HepG2 (cell line): Measurements from ENCODE around the gene ZBTB7B. TPM values are rescaled to one million over a fixed set of nuclear protein-coding genes. Genes with fewer than 3 reads are reported as not detected.

Experiments
- CTCF ChIP-seq: sonication (generic); formaldehyde crosslinking; IDR thresholded peaks from 2 replicates; pipeline ENCODE4 v1.5.0; 2020; ENCODE audit warnings: mild to moderate bottlenecking, missing genetic modification reagents, moderate library complexity
- DBP ChIP-seq: sonication (generic); formaldehyde crosslinking; IDR thresholded peaks from 2 replicates; pipeline ENCODE4 v1.4.0; 2020; ENCODE audit warnings: missing genetic modification reagents; ENCODE audit errors: not compliant biosample characterization
- ELF3 ChIP-seq: IDR thresholded peaks from 2 replicates; pipeline ENCODE4 v1.6.1; 2016; ENCODE audit warnings: missing genetic modification reagents, missing compliant biosample characterization
- GTF2F1 ChIP-seq: fragments of 150-350 bp; IDR thresholded peaks from 2 replicates; pipeline ENCODE4 v1.6.1; 2014; ENCODE audit warnings: low read length
- HNRNPL ChIP-seq: fragments of 200-400 bp; formaldehyde crosslinking; IDR thresholded peaks from 2 replicates; pipeline ENCODE4 v1.6.1; 2017; ENCODE audit warnings: mild to moderate bottlenecking, low read depth, low read length
- KAT7 ChIP-seq: IDR thresholded peaks from 2 replicates; pipeline ENCODE4 v1.6.1; 2018; ENCODE audit warnings: borderline replicate concordance, missing compliant biosample characterization
- MAF1 ChIP-seq: sonication (generic); formaldehyde crosslinking; IDR thresholded peaks from 2 replicates; pipeline ENCODE4 v1.5.0; 2020; ENCODE audit warnings: missing genetic modification reagents, borderline replicate concordance
- MAFF ChIP-seq: IDR thresholded peaks from 2 replicates; pipeline ENCODE4 v1.6.1; 2011; ENCODE audit warnings: low read depth, low read length, improper control_type of control experiment
- MLXIP ChIP-seq: sonication (generic); formaldehyde crosslinking; IDR thresholded peaks from 2 replicates; pipeline ENCODE4 v1.9.0; 2021; ENCODE audit warnings: missing genetic modification reagents, borderline replicate concordance
- NFE2L1 ChIP-seq: sonication (generic); formaldehyde crosslinking; IDR thresholded peaks from 2 replicates; pipeline ENCODE4 v1.4.0; 2020; ENCODE audit warnings: missing genetic modification reagents, mild to moderate bottlenecking, borderline replicate concordance
- POLR2G ChIP-seq: fragments of 200-400 bp; formaldehyde crosslinking; IDR thresholded peaks from 2 replicates; pipeline ENCODE4 v1.6.1; 2018; ENCODE audit warnings: mild to moderate bottlenecking, low read depth, low read length, moderate library complexity
- SETDB1 ChIP-seq: sonication (generic); formaldehyde crosslinking; IDR thresholded peaks from 2 replicates; pipeline ENCODE4 v1.5.1; 2020; ENCODE audit warnings: missing genetic modification reagents, mild to moderate bottlenecking, borderline replicate concordance
- ZNF432 ChIP-seq: sonication (generic); formaldehyde crosslinking; IDR thresholded peaks from 2 replicates; pipeline ENCODE4 v1.5.0; 2020; ENCODE audit warnings: missing genetic modification reagents, mild to moderate bottlenecking, borderline replicate concordance
- ZNF496 ChIP-seq: sonication (generic); formaldehyde crosslinking; IDR thresholded peaks from 2 replicates; pipeline ENCODE4 v1.8.1; 2023; ENCODE audit warnings: mild to moderate bottlenecking, moderate library complexity, missing genetic modification reagents; ENCODE audit not compliant: insufficient replicate concordance
- ZNF672 ChIP-seq: sonication (generic); formaldehyde crosslinking; IDR thresholded peaks from 2 replicates; pipeline ENCODE4 v1.8.1; 2022; ENCODE audit warnings: missing genetic modification reagents
- ZNF773 ChIP-seq: sonication (generic); formaldehyde crosslinking; IDR thresholded peaks from 2 replicates; pipeline ENCODE4 v1.4.0; 2020; ENCODE audit warnings: missing genetic modification reagents, borderline replicate concordance
- ZNF839 ChIP-seq: sonication (generic); formaldehyde crosslinking; IDR thresholded peaks from 2 replicates; pipeline ENCODE4 v1.4.0; 2020; ENCODE audit warnings: missing genetic modification reagents, mild to moderate bottlenecking, borderline replicate concordance
- polyA plus RNA-seq, 8 experiments: library from polyadenylated mRNA; depleted of rRNA in 3 of 8; stranded (reverse) in 7 of 8; unstranded in 1 of 8; fragments of >200 nt; fragmentation: Illumina TruSeq in 4 of 8; extraction: Trizol in 4 of 8; gene quantifications; 2 replicates each; pipeline versions ENCODE4 v1.2.1 to v1.2.3, GENCODE V29; 2011 to 2016; ENCODE audit warnings: low read depth in 4 of 8, missing spikeins in 1 of 8, mixed read lengths in 1 of 8; ENCODE audit not compliant: insufficient read depth in 1 of 8
- total RNA-seq, 5 experiments: library from RNA; depleted of rRNA; stranded (reverse); fragments of >200 nt; fragmentation: Illumina TruSeq; extraction: Trizol; gene quantifications; 2 replicates each; pipeline ENCODE4 v1.2.3, GENCODE V29; 2016; ENCODE audit warnings: low read depth in 1 of 5
- TF ChIP-seq, protein P1 (sequence below): sonication (generic); formaldehyde crosslinking; IDR thresholded peaks from 2 replicates; pipeline ENCODE4 v1.4.0; 2020; ENCODE audit warnings: missing genetic modification reagents

ZBTB7B gene
- total and polyA plus RNA-seq, 2 of the 13 experiments (the other 11 are each of a cell fraction or from before 2014, with no cell fraction given), result 15.5 to 17.5 TPM

GRCh38 chr1:155017041-155017945 lies 14.7 kb downstream of the ZBTB7B start (continued):
- TF ChIP-seq, protein P1, sequence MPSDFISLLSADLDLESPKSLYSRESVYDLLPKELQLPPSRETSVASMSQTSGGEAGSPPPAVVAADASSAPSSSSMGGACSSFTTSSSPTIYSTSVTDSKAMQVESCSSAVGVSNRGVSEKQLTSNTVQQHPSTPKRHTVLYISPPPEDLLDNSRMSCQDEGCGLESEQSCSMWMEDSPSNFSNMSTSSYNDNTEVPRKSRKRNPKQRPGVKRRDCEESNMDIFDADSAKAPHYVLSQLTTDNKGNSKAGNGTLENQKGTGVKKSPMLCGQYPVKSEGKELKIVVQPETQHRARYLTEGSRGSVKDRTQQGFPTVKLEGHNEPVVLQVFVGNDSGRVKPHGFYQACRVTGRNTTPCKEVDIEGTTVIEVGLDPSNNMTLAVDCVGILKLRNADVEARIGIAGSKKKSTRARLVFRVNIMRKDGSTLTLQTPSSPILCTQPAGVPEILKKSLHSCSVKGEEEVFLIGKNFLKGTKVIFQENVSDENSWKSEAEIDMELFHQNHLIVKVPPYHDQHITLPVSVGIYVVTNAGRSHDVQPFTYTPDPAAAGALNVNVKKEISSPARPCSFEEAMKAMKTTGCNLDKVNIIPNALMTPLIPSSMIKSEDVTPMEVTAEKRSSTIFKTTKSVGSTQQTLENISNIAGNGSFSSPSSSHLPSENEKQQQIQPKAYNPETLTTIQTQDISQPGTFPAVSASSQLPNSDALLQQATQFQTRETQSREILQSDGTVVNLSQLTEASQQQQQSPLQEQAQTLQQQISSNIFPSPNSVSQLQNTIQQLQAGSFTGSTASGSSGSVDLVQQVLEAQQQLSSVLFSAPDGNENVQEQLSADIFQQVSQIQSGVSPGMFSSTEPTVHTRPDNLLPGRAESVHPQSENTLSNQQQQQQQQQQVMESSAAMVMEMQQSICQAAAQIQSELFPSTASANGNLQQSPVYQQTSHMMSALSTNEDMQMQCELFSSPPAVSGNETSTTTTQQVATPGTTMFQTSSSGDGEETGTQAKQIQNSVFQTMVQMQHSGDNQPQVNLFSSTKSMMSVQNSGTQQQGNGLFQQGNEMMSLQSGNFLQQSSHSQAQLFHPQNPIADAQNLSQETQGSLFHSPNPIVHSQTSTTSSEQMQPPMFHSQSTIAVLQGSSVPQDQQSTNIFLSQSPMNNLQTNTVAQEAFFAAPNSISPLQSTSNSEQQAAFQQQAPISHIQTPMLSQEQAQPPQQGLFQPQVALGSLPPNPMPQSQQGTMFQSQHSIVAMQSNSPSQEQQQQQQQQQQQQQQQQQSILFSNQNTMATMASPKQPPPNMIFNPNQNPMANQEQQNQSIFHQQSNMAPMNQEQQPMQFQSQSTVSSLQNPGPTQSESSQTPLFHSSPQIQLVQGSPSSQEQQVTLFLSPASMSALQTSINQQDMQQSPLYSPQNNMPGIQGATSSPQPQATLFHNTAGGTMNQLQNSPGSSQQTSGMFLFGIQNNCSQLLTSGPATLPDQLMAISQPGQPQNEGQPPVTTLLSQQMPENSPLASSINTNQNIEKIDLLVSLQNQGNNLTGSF (CRISPR knock-in tag), result no peak
- TF ChIP-seq NFE2L1 (CRISPR knock-in tag) (no peak), POLR2G (peak; percentile 58), ZNF432 (CRISPR knock-in tag) (no peak), GTF2F1 (no peak), CTCF (CRISPR knock-in tag) (peak; percentile 99), ZNF839 (CRISPR knock-in tag) (no peak; the same call in 1 of the 2 replicates), ZNF496 (CRISPR knock-in tag) (no peak), ZNF672 (CRISPR knock-in tag) (no peak), SETDB1 (CRISPR knock-in tag) (no peak), HNRNPL (peak; percentile 99), MAFF (no peak), MAF1 (CRISPR knock-in tag) (peak; percentile 55; the same call in 1 of the 2 replicates), ZNF773 (no peak), MLXIP (CRISPR knock-in tag) (no peak), DBP (CRISPR knock-in tag) (no peak), KAT7 (CRISPR knock-in tag) (peak; percentile 97; the same call in 1 of the 2 replicates), ELF3 (CRISPR knock-in tag) (peak; percentile 76; the same call in 1 of the 2 replicates)
